Stomach (tissue), 9 donors: ENCODE results near the gene MGME1. TPM values are rescaled to one million over a fixed set of nuclear protein-coding genes. Genes with fewer than 3 reads are reported as not detected.

Experiments
- DNase-seq, 2 donors: peaks; one replicate each; pipeline versions ENCODE4 v3.0.0 to v3.0.0-alpha.2; 2013 to 2019
- H3K27ac ChIP-seq, 5 donors: fragments of 200-600 bp in 4 of 5; sonication (generic) in 4 of 5; one replicate each; pipeline ENCODE4 v1.5.1; 2013 to 2019; ENCODE audit warnings: mild to moderate bottlenecking in 1 of 5, moderate library complexity in 1 of 5
- H3K27me3 ChIP-seq, 3 donors: fragments of 200-600 bp; sonication (generic); one replicate each; pipeline ENCODE4 v1.5.1; 2017 to 2019; ENCODE audit warnings: mixed run types in 1 of 3
- H3K36me3 ChIP-seq, 4 donors: fragments of 200-600 bp; sonication (generic); 1 replicate in 3 of 4; 2 replicates in 1 of 4; pipeline ENCODE4 v1.5.1; 2016 to 2019
- H3K4me1 ChIP-seq, 4 donors: fragments of 200-600 bp; sonication (generic); one replicate each; pipeline ENCODE4 v1.5.1; 2016 to 2019
- H3K4me3 ChIP-seq, 4 donors: fragments of 200-600 bp; sonication (generic) in 3 of 4; one replicate each; pipeline ENCODE4 v1.5.1; 2016 to 2019; ENCODE audit warnings: mild to moderate bottlenecking in 1 of 4
- H3K9me3 ChIP-seq, 4 donors: fragments of 200-600 bp; sonication (generic); one replicate each; pipeline ENCODE4 v1.5.1; 2016 to 2019
- EP300 ChIP-seq: sonication (generic); formaldehyde crosslinking; IDR thresholded peaks from one replicate; pipeline ENCODE4 v1.6.1; 2017; ENCODE audit warnings: antibody characterized with exemption
- POLR2A ChIP-seq, 4 donors: fragments of 450-650 bp; IDR thresholded peaks; one replicate each; pipeline ENCODE4 v1.6.1; 2016; ENCODE audit warnings: antibody characterized with exemption in 4 of 4, control low read depth in 2 of 4, mild to moderate bottlenecking in 1 of 4, moderate library complexity in 1 of 4
- POLR2AphosphoS5 ChIP-seq, 3 donors: sonication (generic); formaldehyde crosslinking; IDR thresholded peaks; one replicate each; pipeline ENCODE4 v1.6.1; 2016; ENCODE audit warnings: antibody characterized with exemption in 3 of 3
- WGBS, 5 donors: extraction: QIAGEN DNeasy Blood & Tissue Kit in 3 of 5; methylation state at CpG; one replicate each; pipeline versions ENCODE4 v1.1.5 to v1.1.7; 2013 to 2018; 5-methylcytosine and 5-hydroxymethylcytosine counted together
- intact Hi-C: fragments of 100-400 bp; cut with DNase I; formaldehyde crosslinking; loops from one replicate; pipeline ENCODE4 v1.15.1; 2023; ENCODE audit warnings: low total_unique reads
- polyA plus RNA-seq, 3 donors: library from polyadenylated mRNA; stranded (reverse); fragments of 200-250 nt; gene quantifications; one replicate each; pipeline ENCODE4 v1.2.3, GENCODE V29; 2013
- total RNA-seq, 5 donors: library from RNA; depleted of rRNA; stranded (reverse); fragments of >200 nt; gene quantifications; one replicate each; pipeline versions ENCODE4 v1.1.0 to v1.2.3, GENCODE V29; 2014 to 2016
- TF ChIP-seq, protein P1 (sequence below), 7 experiments: fragments of 450-650 bp in 4 of 7; fragments of 200-600 bp in 3 of 7; sonication (generic) in 3 of 7; IDR thresholded peaks; one replicate each; pipeline ENCODE4 v1.5.1; 2016 to 2019; ENCODE audit warnings: antibody characterized with exemption in 7 of 7, control low read depth in 2 of 7, mild to moderate bottlenecking in 1 of 7
- donor health status: healthy with polysubstance abuse.
- donor health status: Bipolar disorder and iron deficiency.
- donor health status: healthy.

Gene MGME1
- total and polyA plus RNA-seq, 8 donors, result 2.3 to 19.1 (median 8.3) TPM

DNA sequence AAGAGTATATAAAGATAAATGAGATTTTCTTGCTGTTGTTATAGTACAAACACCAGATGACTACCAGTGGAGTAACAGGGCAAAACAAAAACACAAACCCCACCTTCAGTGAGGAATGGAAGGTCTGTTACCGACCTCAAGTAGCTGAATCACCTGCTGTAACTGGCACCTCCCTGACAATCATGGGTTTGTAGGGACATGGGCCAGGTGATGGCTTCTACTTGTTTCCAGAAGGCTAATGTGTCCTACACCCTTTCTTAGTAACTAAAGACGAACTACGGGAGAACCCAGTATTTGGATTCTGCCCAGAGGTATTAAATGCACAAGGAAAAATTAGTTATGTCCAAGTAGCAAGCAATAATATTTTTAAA, 27.0 kb upstream of the MGME1 start:
- no peaks in the 10 kb centered on the region for H3K27me3 ChIP-seq
- H3K27ac ChIP-seq, result no peak overlapping the region
- intact Hi-C loops, result no loop called here
- DNase-seq, result no peak
- no peak for TF ChIP-seq POLR2A (IDR thresholded peaks at IDR 0.05)
- no peak for TF ChIP-seq POLR2AphosphoS5 (IDR thresholded peaks at IDR 0.05)
- no peak for TF ChIP-seq EP300
- TF ChIP-seq, protein P1, sequence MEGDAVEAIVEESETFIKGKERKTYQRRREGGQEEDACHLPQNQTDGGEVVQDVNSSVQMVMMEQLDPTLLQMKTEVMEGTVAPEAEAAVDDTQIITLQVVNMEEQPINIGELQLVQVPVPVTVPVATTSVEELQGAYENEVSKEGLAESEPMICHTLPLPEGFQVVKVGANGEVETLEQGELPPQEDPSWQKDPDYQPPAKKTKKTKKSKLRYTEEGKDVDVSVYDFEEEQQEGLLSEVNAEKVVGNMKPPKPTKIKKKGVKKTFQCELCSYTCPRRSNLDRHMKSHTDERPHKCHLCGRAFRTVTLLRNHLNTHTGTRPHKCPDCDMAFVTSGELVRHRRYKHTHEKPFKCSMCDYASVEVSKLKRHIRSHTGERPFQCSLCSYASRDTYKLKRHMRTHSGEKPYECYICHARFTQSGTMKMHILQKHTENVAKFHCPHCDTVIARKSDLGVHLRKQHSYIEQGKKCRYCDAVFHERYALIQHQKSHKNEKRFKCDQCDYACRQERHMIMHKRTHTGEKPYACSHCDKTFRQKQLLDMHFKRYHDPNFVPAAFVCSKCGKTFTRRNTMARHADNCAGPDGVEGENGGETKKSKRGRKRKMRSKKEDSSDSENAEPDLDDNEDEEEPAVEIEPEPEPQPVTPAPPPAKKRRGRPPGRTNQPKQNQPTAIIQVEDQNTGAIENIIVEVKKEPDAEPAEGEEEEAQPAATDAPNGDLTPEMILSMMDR (IDR thresholded peaks at IDR 0.05), result no peak
- no peak overlapping the region for H3K4me3 ChIP-seq
- H3K4me1 ChIP-seq, result peaks cover 25 to 37% (median 29%) of the 10 kb centered on the region in 4 donors
- 69 to 84% (median 74%) methylated on average over 3 of the region's 3 CpGs for WGBS, 5 donors
- no peaks in the 10 kb centered on the region for H3K9me3 ChIP-seq
- peaks cover 42 to 69% (median 66%) of the 10 kb centered on the region in 4 donors for H3K36me3 ChIP-seq

DNA sequence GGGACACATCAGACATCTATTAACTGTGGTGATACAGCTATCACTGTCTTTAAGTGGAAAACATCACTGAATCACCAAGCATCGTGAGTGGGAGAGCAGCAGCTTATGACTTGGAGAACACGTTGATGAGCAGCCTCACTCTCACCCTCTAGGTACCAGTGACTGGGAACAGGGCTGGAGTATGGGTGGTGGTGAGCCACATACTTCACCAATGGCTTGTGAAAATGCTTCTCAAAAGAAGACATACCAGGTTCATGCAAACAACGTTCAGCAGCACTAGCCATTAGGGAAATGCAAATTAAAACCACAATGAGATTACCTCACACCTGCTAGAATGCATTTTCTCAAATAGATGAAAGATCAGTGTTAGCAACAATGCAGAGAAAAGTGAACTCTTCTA, 25.5 kb upstream of the MGME1 start:
- Histone ChIP-seq H3K27ac (no peak overlapping the region), H3K4me1 (peaks cover 13 to 22% (median 16%) of the 10 kb centered on the region in 4 donors), H3K36me3 (peaks cover 56 to 85% (median 82%) of the 10 kb centered on the region in 4 donors), H3K4me3 (no peak overlapping the region), H3K27me3 (no peaks in the 10 kb centered on the region), H3K9me3 (no peaks in the 10 kb centered on the region)
- 39 to 54% (median 50%) methylated on average over 3 of the region's 3 CpGs for WGBS, 5 donors
- TF ChIP-seq POLR2AphosphoS5 (IDR thresholded peaks at IDR 0.05) (no peak), EP300 (no peak), POLR2A (IDR thresholded peaks at IDR 0.05) (no peak)
- TF ChIP-seq, protein P1 (IDR thresholded peaks at IDR 0.05), result no peak
- intact Hi-C loops, result no loop called here
- DNase-seq, result no peak

DNA sequence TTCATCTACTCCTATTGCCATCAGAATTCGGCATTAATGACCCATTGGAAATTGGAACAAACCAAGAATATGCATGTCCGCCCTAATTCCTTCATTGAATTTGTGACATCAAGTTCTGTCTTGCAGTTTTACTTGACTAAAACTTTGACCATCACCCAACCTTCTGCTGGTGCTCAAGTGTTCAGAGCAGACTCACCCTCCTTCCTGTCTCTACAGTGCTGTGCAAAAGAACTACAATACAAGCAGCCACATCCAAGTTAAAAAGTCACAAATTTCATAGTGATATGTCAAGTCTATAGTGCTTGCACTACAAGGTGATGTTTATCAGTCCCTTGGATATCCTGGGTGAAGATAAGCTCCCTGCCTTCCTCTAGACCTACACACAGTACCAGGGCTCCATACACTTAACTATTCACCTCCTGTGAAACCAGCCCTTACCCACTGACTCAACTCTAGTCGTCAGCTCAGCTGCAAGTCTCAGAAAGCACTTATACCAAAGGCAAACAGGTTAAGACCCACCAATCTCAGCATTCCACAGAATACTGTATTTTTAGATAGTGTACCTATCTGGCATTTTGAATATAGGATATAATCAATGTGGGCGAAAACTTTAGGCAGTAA, 23.9 kb upstream of the MGME1 start:
- 88 to 96% (median 92%) methylated on average over 4 of the region's 4 CpGs for WGBS, 5 donors
- intact Hi-C loops, result no loop called here
- Histone ChIP-seq H3K4me1 (peaks cover 0 to 5% (median 2%) of the 10 kb centered on the region in 4 donors), H3K4me3 (no peak overlapping the region), H3K27me3 (no peaks in the 10 kb centered on the region), H3K36me3 (peaks cover 72 to 100% (median 98%) of the 10 kb centered on the region in 4 donors), H3K9me3 (no peaks in the 10 kb centered on the region), H3K27ac (no peak overlapping the region)
- no peak for DNase-seq
- TF ChIP-seq POLR2AphosphoS5 (IDR thresholded peaks at IDR 0.05), result no peak
- TF ChIP-seq POLR2A (IDR thresholded peaks at IDR 0.05), result no peak
- TF ChIP-seq EP300, result no peak
- TF ChIP-seq, protein P1 (IDR thresholded peaks at IDR 0.05), result no peak

DNA sequence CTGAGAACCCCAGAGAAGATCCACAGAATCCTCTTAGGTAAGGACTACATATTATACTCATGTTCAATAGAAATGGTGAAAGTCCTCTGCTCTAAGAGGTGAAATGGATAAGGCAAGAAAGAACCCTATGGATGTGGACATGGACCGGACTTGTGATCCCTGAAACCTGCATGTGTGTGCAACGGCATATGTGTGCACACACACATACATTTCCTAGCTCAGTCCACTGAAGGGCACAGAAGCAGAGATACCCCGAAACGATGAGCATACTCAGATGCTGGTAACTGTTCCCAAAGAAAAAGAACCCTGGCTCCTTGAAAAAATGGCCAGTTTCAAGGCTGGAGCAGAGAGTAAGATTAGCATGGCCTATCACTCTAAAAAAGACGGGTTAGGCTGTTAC, 22.8 kb upstream of the MGME1 start:
- TF ChIP-seq POLR2A (IDR thresholded peaks at IDR 0.05) (no peak), POLR2AphosphoS5 (IDR thresholded peaks at IDR 0.05) (no peak), EP300 (no peak)
- TF ChIP-seq, protein P1 (IDR thresholded peaks at IDR 0.05), result no peak
- no peak for DNase-seq
- H3K4me1 ChIP-seq, result peaks cover 0 to 3% (median 0%) of the 10 kb centered on the region in 4 donors
- 93 to 97% (median 93%) methylated on average over 5 of the region's 5 CpGs for WGBS, 5 donors
- no peak overlapping the region for H3K4me3 ChIP-seq
- intact Hi-C loops, result no loop called here
- H3K27me3 ChIP-seq, result no peaks in the 10 kb centered on the region
- peaks cover 82 to 100% (median 100%) of the 10 kb centered on the region in 4 donors for H3K36me3 ChIP-seq
- H3K9me3 ChIP-seq, result no peaks in the 10 kb centered on the region
- no peak overlapping the region for H3K27ac ChIP-seq
